HL-60 (cell line): Measurements from ENCODE around the gene KLHDC3.

Experiments used
- DNase-seq, 2 experiments: peaks; one replicate each; pipeline ENCODE4 v3.0.0-alpha.2; 2010 to 2020; ENCODE audit warnings: low read depth in 1 of 2, low spot score in 1 of 2
- H3K27ac ChIP-seq: fragments of 250-450 bp; sonication (Bioruptor Pico); replicated peaks from 2 replicates; pipeline ENCODE4 v1.5.1; 2020; ENCODE audit warnings: mild to moderate bottlenecking, moderate library complexity
- H3K27me3 ChIP-seq: fragments of 250-450 bp; sonication (Bioruptor Pico); 2 replicates; pipeline ENCODE4 v1.5.1; 2021; ENCODE audit warnings: mild to moderate bottlenecking, moderate library complexity; ENCODE audit not compliant: insufficient read depth, poor library complexity, severe bottlenecking
- H3K4me3 ChIP-seq: replicated peaks from 2 replicates; pipeline ENCODE4 v1.5.1; 2011; ENCODE audit warnings: mild to moderate bottlenecking, control low read depth, low read length; ENCODE audit not compliant: insufficient read depth
- GABPA ChIP-seq: IDR thresholded peaks from 2 replicates; pipeline ENCODE4 v1.6.1; 2012; ENCODE audit warnings: low read depth
- POLR2AphosphoS5 ChIP-seq: IDR thresholded peaks from 2 replicates; pipeline ENCODE4 v1.6.1; 2012; ENCODE audit warnings: low read depth
- SPI1 ChIP-seq: IDR thresholded peaks from 2 replicates; pipeline ENCODE4 v1.6.1; 2012; ENCODE audit warnings: low read depth, mild to moderate bottlenecking, borderline replicate concordance
- TF ChIP-seq, protein P1 (sequence below): IDR thresholded peaks from one replicate; pipeline ENCODE4 v1.5.1; 2011; ENCODE audit warnings: low read length, control low read depth, inconsistent platforms; ENCODE audit not compliant: insufficient read depth
- TF ChIP-seq, protein P2 (sequence below): IDR thresholded peaks from 2 replicates; pipeline ENCODE4 v1.6.1; 2012; ENCODE audit warnings: low read depth; ENCODE audit not compliant: insufficient replicate concordance

Gene KLHDC3

DNA sequence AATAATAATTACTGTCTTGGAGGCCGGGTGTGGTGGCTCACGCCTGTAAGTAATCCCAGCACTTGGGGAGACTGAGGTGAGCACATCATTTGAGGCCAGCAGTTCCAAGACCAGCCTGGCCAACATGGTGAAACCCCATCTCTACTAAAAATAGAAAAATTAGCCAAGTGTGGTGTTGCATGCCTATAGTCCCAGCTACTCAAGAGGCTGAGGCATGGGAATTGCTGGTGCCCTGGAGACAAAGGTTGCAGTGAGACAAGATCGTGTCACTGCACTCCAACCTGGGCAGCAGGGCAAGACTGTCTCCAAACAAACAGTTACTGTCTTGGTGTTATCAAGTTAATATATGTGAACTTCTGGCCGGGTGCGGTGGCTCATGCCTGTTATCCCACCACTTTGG is 12.3 kb downstream of the KLHDC3 start:
- DNase-seq, result no peak
- H3K4me3 ChIP-seq, result no peak overlapping the region
- no peak overlapping the region for H3K27ac ChIP-seq
- TF ChIP-seq, protein P1, sequence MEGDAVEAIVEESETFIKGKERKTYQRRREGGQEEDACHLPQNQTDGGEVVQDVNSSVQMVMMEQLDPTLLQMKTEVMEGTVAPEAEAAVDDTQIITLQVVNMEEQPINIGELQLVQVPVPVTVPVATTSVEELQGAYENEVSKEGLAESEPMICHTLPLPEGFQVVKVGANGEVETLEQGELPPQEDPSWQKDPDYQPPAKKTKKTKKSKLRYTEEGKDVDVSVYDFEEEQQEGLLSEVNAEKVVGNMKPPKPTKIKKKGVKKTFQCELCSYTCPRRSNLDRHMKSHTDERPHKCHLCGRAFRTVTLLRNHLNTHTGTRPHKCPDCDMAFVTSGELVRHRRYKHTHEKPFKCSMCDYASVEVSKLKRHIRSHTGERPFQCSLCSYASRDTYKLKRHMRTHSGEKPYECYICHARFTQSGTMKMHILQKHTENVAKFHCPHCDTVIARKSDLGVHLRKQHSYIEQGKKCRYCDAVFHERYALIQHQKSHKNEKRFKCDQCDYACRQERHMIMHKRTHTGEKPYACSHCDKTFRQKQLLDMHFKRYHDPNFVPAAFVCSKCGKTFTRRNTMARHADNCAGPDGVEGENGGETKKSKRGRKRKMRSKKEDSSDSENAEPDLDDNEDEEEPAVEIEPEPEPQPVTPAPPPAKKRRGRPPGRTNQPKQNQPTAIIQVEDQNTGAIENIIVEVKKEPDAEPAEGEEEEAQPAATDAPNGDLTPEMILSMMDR, result no peak
- no peak for TF ChIP-seq SPI1
- no peak for TF ChIP-seq GABPA
- no peak for TF ChIP-seq POLR2AphosphoS5
- H3K27me3 ChIP-seq, result no peaks in the 10 kb centered on the region

DNA sequence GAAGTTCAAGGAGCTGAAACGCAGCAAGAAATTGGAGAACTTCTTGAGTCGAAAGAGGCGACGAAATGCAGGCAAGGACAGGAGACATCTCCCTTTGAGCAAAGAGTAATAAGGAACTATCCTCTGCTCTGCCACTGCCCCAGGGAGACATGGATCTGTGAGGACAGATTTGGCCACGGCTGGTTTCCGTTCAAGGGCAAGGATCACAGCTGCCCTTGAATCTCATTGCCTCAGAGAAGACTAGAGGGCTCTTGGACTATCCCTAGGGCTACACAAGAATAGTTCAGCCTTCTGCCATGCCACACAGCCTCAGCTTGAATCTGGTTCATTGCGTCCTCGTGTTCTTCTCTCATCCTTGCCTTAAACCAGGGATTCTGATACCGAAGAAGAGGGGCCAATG is 15.1 kb downstream of the KLHDC3 start:
- no peak overlapping the region for H3K27ac ChIP-seq

DNA sequence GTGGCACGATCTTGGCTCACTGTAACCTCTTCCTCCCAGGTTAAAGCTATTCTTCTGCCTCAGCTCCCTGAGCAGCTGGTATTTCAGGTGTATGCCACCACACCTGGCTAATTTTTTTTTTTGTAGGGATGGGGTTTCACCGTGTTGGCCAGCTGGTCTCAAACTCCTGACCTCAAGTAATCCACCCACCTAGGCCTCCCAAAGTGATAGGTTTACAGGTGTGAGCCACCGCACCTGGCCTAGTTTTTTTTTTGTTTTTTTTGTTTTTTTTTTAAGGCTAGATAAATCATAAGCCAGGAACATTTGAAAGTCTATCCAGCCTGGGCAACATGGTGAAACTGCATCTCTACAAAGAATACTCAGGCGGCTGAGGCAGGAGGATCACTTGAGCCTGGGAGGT is 18.3 kb downstream of the KLHDC3 start:
- H3K4me3 ChIP-seq, result no peak overlapping the region
- H3K27ac ChIP-seq, result no peak overlapping the region
- no peak for DNase-seq
- TF ChIP-seq, protein P2, sequence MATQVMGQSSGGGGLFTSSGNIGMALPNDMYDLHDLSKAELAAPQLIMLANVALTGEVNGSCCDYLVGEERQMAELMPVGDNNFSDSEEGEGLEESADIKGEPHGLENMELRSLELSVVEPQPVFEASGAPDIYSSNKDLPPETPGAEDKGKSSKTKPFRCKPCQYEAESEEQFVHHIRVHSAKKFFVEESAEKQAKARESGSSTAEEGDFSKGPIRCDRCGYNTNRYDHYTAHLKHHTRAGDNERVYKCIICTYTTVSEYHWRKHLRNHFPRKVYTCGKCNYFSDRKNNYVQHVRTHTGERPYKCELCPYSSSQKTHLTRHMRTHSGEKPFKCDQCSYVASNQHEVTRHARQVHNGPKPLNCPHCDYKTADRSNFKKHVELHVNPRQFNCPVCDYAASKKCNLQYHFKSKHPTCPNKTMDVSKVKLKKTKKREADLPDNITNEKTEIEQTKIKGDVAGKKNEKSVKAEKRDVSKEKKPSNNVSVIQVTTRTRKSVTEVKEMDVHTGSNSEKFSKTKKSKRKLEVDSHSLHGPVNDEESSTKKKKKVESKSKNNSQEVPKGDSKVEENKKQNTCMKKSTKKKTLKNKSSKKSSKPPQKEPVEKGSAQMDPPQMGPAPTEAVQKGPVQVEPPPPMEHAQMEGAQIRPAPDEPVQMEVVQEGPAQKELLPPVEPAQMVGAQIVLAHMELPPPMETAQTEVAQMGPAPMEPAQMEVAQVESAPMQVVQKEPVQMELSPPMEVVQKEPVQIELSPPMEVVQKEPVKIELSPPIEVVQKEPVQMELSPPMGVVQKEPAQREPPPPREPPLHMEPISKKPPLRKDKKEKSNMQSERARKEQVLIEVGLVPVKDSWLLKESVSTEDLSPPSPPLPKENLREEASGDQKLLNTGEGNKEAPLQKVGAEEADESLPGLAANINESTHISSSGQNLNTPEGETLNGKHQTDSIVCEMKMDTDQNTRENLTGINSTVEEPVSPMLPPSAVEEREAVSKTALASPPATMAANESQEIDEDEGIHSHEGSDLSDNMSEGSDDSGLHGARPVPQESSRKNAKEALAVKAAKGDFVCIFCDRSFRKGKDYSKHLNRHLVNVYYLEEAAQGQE, result no peak
- TF ChIP-seq, protein P1, result no peak
- no peak for TF ChIP-seq GABPA
- no peak for TF ChIP-seq POLR2AphosphoS5
- TF ChIP-seq SPI1, result no peak
- no peaks in the 10 kb centered on the region for H3K27me3 ChIP-seq

More for the DNA sequence above, 15.1 kb downstream of the KLHDC3 start:
- H3K27me3 ChIP-seq, result no peaks in the 10 kb centered on the region
- H3K4me3 ChIP-seq, result no peak overlapping the region
- TF ChIP-seq, protein P2, result no peak
- TF ChIP-seq, protein P1, result no peak
- TF ChIP-seq GABPA (no peak), SPI1 (no peak), POLR2AphosphoS5 (no peak)
- DNase-seq, result no peak
